Measurements from ENCODE around the gene RARA. TPM values are rescaled to one million over a fixed set of nuclear protein-coding genes. Genes with fewer than 3 reads are reported as not detected.
"Not testable (repeated sequence)": the region's sequence is repeated elsewhere in the genome, so short reads cannot be mapped to it uniquely, and the experiment has no call there.

The RARA gene
- total RNA-seq, 1 donor from 2014 or later: 8.2 TPM

DNA sequence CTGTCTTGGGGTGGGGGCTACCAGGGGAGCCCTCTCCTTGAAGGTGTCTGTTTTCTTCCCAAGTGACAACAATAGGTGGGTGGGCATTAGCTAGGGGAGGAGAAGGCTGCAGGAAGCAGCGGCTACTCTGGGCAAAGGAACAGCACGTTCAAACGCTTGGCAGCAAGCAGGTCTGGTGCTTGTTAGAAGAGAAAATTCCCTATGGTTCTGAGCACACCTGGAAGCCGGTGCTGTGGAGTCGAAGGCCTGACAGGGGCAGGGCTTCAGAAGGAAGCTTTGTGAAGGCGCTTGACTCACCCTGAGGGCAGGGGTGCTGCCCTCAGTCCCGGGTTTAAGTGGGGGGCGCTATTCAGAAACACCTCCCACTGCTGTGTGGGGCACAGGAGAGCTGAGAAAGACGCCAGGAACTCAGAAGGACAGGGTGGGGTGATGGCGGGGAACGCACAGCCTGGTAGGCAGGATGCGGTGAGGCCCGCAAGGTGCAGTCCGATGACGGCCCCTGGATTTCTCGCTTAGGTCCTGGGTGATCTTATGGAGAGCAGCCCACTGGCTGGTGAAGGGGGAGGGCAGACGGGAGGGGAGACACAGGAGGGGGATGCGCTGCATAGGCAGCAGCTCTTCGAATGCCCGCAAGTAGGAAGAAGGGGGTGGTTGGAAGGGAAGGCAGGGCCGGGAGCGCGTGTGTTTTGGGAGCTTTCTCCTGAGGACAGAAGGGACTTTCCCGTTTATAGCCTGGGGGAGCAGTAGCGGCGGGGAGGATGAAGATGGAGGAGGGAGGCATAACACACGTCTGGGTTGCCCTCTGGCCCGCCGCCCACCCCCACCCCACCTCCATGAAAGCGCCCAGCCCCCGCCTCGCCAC lies 52.3 kb downstream of the RARA start:
- no peak for ATAC-seq

GRCh38 chr17:40361925-40362695 lies 53.1 kb downstream of the RARA start:
- ATAC-seq: peak; percentile 1

DNA sequence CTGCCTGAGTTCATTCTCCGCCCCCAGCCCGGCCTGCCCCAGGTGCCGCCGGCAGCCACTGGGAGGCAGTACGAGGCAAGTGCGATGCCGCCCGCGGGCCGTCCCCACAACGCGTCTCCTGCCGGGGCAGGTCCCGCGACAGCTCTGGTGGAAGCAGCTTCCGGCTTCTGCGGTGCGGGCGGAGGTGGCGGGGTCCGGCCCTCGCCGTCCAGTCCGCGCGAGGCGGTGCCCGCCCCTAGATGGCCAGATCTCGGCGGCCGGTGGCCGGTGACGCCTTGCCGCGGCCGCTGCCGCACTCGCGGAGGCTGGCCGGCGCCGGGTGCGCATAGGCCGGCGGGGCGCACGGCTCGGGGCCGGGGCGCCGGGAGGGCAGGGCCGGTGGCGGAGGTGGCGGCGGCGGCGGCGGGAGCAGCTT lies 53.7 kb downstream of the RARA start:
- peak; percentile 73 for ATAC-seq

DNA sequence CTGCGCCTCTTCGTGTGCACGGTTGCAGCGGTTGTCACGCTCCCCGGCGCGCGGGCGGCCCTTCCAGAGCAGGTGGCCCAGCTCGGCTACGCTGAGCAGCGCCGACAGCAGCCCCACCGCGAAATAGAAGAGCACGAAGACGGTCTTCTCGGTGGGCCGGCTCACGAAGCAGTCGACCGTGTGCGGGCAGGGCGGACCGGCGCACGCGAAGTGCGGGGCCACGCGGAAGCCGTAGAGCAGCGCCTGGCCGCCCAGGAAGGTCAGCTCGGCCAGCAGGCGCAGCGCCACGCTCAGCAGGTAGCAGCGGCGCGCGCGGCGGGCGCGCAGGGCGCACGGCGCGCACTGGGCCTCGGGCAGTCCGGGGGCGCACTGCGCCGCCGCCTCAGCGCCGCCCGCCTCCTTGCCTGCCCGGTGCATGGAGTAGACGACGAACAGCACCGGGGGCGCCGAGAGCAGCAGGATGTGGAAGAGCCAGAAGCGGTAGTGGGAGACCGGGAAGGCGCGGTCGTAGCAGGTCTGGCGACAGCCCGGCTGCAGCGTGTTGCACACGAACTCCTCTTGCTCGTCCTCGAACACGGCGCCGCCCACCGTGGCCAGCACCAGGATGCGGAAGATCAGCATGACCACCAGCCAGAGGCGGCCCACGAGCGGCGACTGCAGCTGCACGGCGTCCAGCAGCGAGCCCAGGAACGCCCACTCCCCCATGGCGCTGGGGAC lies 54.3 kb downstream of the RARA start:
- ATAC-seq: peak; percentile 11

GRCh38 chr17:40364121-40364861 lies 55.3 kb downstream of the RARA start, which contains the start of gene GJD3:
GJD3 (minus strand) TSS chr17:40364737; CDS start chr17:40363815, 922 bp downstream.
- ATAC-seq: no peak

DNA sequence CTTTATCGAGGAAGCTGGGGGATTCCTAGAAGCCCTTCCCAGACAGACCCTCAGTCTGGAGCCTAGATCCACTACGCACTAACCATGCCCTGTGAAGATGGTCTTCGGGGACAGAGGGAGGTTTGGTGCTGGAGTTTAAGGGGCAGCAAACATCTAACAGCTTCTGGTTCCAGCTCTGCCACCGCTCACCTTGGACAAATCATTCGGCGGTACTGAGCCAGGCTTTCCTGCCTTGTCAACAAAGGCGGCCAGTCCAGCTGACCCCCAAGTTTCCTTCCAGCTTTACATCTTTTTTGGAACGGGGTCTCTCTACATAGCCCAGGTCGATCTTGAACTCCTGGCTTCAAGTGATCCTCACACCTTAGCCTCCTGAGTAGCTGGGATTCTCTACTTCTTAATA lies 55.9 kb downstream of the RARA start:
- ATAC-seq: no peak

- no peak for ATAC-seq
Observed at GRCh38 chr17:40366076-40366860, 57.3 kb downstream of the RARA start.

GRCh38 chr17:40366861-40367518 lies 58.0 kb downstream of the RARA start:
- no peak for ATAC-seq

DNA sequence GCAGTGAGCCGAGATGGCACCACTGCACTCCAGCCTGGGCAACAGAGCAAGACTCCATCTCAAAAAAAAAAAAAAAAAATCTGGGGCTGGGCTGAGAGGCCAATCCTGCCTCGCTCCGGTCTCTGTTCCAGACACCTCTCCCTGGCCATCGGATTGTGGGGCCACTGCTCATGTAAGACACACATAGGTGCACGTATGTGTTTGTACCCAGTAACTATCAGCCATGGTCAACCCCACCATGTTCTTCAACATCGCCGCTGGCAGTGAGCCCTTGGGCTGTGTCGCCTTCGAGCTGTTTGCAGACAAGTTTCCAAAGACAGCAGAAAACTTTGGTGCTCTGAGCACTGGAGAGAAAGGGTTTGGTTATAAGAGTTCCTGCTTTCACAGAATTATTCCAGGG lies 58.7 kb downstream of the RARA start:
- ATAC-seq: not testable (repeated sequence)

DNA sequence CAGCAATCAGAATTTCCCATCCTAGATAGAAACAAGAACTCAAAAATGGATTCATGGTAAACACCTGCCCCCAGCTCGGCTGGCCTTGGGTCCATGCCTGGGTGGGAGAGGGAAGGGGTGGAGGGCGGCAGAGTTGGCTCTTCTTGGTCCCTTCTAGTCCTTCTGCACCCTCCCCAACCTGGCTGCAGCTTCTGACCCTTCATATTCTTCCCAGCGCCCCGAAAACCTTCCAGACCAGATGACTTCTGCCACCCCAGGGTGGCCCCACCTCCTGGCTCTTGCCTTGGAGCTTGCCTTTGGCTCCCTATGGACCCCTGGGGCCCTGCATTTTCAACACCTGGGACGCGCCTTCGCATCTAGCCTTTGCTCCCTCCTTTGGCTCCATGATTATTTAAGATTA lies 60.9 kb downstream of the RARA start:
- no peak for ATAC-seq

DNA sequence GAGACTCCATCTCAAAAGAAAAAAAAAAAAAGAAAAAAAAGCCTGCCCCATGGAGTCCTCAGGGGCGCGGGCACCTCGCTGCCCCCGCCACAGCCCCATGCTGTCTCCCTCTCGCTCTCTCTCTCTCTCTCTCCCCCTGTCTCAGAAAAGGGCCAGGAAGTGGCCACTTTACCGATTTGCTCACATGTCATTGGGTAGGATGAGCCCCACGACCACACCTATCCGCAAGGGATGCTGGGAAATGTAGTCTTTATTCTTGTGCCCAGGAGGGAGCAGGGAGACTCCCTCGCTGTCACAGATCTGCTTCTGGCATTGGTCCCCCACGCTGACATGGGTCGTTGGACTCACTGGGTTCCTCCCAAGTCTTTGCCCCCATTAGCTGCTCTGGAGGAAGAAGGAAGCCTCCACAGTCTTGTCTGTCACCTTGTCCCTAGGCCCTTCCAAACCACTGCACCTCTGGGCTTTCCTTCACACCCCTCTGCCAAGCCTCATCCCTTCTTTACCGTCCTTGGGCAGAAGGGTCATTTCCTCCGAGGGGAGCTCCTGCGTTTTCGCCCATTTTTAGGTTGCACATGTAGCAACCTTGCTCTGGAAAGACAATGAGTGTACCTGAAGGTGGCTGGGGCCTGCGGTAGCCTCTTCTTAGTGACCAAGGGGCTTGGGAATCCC lies 62.4 kb downstream of the RARA start:
- peak; percentile 26 for ATAC-seq

- no peak for ATAC-seq
Observed at GRCh38 chr17:40372031-40372430, 63.1 kb downstream of the RARA start.

GRCh38 chr17:40372644-40373043 lies 63.7 kb downstream of the RARA start:
- ATAC-seq: not testable (repeated sequence)

DNA sequence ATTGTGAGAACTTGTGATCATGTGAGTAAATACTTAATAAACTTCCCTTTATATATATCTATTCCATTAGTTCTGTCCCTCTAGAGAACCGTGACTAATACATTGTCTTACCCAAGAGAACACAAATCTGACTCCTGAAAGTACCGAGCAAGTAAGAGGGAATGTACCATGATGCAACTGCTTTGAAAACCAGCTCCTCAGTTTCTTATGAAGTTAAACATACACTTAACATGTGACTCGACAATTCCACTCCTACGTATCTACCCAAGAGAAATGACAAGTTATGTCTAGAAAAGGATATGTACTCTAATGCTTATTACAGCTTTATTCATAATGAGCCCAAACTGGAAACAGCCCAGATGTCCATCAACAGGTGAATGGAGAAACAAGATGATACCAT lies 64.3 kb downstream of the RARA start:
- ATAC-seq: peak; percentile 85

DNA sequence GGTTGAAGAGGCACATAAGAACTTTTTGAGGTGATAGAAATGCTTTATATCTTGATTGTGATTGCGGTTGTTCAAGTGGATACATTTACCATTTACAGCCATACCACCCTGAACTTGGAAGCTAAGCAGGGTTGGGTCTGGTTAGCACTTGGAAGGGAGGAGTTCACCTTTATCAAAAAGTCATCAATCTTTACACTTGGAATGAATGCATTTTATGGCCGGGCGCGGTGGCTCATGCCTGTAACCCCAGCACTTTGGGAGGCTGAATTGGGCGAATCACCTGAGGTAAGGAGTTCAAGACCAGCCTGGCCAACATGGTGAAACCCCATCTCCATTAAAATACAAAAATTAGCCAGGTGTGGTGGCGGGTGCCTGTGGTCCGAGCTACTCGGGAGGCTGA lies 65.0 kb downstream of the RARA start:
- no peak for ATAC-seq

GRCh38 chr17:40374821-40375498 lies 66.0 kb downstream of the RARA start:
- no peak for ATAC-seq

- not testable (repeated sequence) for ATAC-seq
Observed at GRCh38 chr17:40375786-40376185, 66.8 kb downstream of the RARA start.

GRCh38 chr17:40376541-40376940 lies 67.6 kb downstream of the RARA start:
- ATAC-seq: not testable (repeated sequence)

DNA sequence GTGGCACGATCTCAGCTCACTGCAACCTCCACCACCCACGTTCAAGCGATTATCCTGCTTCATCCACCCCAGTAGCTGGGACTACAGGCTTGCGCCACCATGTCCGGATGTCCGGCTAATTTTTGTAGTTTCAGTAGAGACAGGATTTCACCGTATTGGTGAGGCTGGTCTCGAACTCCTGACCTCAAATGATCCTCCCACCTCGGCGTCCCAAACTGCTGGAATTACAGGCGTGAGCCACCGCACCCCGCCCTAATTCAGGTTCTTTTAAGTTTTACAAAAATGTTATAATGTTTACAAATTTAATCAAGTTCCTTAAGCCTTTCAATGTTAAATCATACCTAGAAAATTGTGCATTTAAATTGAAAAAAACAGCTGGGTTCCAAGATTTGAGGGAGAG lies 68.9 kb downstream of the RARA start:
- no peak for ATAC-seq

DNA sequence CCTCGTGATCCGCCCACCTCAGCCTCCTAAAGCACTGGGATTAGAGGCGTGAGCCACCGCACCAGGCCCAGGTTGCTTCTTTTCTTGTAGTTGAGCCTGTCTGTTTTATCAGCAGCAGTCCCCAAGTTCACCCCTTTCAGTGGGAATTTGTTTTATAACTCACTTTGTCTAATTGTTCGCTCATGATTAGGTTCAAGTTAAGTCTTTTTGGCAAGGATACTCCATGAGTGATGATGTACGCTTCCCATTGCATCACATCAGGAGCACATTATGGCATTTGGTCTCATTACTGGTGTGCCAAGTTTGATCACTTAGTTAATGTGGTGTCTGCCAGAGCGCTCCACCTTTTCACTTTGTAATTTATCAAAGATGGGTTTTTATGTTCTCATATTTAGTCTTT lies 70.0 kb downstream of the RARA start:
- ATAC-seq: peak; percentile 41
